SH-SY5Y (cell line): ENCODE results near the gene PXDC1.

ENCODE experiments used
- GATA2 ChIP-seq: IDR thresholded peaks from 2 replicates; pipeline ENCODE4 v1.6.1; 2011; ENCODE audit warnings: mild to moderate bottlenecking, low read depth, low read length
- GATA3 ChIP-seq: IDR thresholded peaks from 2 replicates; pipeline ENCODE4 v1.6.1; 2011; ENCODE audit warnings: low read depth, mild to moderate bottlenecking, low read length, moderate library complexity

DNA sequence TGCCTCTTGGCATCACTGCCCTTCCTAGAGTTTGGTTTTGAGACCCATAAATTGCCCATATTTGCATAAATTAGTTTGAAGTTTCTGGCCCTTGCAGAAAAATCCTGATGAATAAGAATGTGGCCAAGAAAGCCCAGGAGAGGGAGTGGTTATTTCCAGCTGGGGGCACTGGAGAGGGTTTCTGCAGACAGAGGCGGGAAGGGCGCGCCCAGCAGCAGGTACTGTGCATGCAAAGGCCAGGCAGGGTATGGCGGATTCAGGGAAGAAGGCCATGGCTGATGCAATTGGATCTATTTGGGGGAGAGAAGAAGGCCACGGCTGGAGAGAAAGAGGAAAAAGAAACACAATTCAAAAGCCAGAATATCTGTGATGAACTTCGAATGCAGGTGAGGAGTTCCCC is 48.2 kb upstream of the PXDC1 start:
- TF ChIP-seq GATA3 (no peak), GATA2 (no peak)
